Activated T-cell treated with anti-CD3 and anti-CD28 coated beads for 48 hours (primary cell): ENCODE data around the gene KRI1.
A peak's percentile ranks its signal among the peaks of the same experiment; 100 is the strongest.
"Not testable (repeated sequence)": the region's sequence is repeated elsewhere in the genome, so short reads cannot be mapped to it uniquely, and the experiment has no call there.

ENCODE experiments used
- DNase-seq: peaks from one replicate; pipeline ENCODE4 v3.0.0-alpha.2; 2020; ENCODE audit warnings: low read depth

KRI1 gene

DNA sequence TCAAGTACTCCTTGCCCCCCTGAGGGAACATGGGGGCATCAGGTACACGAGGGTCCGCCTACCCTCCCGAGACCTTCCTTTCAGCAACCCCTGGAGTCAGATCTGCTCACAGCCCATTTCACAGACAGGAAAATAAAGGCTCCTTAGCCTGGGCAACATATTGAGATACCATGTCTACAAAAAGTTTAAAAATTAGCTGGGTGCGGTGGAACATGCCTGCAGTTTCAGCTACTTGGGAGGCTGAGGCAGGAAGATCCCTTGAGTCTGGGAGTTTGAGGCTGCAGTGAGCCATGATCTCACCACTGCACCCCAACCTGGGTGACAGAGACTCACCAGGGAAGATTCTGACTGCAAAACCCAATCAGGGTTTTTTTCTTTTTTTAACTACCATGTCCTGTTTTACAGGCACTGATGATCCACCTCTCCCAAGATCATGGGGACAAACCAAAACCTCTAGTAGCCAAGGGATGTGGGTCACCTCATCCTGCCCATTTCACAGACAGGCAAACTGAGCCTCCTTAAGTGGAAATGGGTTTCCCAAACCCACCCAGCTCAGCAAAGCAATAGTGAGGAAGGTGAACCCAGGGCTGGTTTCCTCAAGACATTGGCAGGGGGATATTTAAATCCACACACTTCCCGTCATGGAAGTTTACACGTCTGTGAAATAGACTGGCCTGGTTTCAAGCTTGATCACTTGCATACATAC is 9.4 kb upstream of the KRI1 start:
- DNase-seq, result no peak

DNA sequence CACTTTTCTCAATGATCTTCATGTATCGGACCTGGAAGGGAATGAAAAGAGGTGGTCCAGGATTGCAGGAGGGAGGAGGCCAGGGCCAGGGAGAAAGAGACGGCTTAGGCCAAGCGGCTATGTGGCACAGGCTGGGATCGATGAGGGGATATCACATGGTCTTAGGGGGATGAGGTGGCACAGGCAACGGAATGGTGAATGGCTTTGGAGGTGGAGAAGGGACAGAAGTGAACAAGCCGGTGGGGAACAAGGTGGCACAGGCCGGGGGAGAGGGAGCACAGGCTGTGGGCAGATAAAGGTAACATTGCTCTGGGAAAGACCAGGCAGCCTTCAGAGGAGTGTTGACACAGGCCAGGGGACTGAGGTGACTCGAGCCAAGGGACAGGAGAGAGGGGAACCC is 8.7 kb upstream of the KRI1 start:
- DNase-seq, result no peak

DNA sequence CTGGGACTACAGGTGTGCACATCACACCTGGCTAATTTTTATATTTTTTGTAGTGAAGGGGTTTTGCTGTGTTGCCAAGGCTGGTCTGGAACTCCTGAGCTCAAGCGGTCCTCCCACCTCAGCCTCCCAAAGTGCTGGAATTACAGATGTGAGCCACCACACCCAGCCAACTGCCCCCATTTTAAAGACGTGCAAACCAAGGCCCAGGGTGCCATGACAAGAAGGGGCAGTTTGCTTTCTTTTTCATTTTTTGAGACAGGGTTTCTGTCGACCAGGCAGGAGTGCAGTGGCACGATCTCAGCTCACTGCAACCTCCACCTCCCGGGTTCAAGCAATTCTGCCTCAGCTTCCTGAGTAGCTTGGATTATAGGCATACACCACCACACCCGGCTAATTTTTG is 8.0 kb upstream of the KRI1 start:
- not testable (repeated sequence) for DNase-seq

DNA sequence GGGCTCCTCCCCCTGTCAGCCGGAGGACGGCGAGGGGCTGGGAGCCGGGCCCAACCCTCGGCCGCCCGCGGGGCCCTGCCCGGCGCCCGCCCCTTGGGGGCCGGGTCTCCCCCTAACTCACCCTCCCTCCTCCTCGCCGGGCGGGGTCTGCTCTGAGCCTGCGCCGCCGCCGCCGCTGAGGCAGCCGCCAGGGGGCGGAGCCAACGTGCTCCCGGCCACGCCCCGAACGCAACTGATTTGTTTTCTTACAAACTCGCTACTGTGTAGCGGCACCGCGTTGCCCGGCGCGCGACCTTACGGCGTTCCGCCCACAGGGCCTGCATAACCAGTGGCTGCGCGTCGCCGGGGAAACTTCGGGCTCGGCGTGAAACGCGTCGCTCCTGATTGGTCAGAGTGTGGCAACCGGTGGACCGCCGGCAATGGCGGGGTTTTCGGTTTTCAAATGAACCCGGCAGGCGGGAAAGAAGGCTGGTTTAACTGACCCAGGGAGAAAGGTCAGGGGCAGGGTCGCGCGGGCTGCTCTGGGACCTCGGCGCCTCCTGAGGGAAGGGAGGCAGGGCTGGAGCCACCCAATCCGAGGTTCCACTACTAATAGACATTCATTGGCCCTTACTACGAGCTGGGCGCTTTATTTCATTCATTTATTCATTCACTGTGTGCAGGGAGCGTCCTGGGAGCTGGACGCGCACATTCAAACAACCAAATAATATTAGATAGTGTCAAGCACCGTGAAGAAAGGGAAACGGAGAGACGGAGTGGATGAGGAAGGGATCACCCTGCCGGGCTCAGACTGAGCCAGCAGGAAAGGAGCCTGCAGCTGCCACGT is 3.2 kb upstream of the KRI1 start, which contains the start of gene CDKN2D:
Gene CDKN2D, minus strand, starts transcription at position 154 of the 826 bp plus-strand sequence. CDS start 326 bp downstream, outside the sequence.
- DNase-seq, result peak; percentile 100

DNA sequence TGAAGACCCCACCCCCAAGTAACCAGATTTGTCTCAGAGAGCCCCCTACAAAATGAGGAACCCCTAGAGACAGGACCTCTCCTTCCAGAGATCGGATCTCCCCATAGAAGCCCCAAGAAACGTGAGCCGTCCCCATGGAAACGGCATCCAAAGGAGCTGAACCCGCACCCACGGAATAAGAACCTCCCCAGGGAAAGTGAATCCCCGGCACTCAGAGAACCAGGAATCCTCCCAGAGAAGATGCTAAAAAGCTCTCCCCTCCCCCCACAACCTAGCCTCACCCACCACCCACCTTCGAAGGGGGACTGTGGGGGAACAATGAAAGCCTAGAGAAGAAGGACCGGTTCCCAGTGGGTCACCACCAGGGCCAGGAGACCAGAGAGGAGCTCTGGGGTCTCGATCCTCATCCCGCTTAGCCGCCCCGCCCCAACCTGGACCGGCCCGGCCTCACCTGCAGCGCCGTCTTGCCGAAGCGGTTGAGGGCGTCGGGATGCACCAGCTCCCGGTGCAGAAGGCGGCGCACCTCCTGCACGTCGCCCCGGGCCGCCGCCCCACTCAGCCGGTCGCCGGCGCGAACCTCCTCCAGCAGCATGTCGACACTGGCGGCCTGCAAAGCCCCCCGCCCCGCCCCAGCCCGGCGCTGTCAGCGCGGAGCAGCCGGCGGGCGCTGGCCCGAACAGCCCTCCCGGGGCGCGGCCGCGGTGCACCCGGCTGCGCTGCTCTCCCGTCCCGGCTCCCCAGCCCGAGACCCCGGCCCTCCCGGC is 2.4 kb upstream of the KRI1 start:
- DNase-seq, result peak; percentile 64

DNA sequence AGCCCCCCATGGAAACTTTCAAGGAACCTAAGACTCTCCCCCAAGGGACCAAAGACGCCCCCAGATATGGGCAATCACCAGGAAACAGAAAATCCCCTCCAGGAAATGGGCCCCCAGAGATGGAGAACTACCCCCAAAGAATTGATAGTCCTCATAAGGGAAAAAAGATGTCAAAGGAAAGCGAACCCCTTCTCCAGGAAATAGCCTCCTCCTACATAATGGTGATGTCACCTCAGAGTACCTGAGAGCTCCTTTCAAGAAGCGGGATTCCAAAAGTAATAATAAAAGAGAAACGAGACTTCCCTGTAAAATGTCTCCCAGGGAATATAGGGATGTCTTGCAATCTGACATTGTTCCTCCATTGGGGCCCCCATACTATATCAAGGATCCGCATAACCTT is 1.8 kb upstream of the KRI1 start:
- no peak for DNase-seq

DNA sequence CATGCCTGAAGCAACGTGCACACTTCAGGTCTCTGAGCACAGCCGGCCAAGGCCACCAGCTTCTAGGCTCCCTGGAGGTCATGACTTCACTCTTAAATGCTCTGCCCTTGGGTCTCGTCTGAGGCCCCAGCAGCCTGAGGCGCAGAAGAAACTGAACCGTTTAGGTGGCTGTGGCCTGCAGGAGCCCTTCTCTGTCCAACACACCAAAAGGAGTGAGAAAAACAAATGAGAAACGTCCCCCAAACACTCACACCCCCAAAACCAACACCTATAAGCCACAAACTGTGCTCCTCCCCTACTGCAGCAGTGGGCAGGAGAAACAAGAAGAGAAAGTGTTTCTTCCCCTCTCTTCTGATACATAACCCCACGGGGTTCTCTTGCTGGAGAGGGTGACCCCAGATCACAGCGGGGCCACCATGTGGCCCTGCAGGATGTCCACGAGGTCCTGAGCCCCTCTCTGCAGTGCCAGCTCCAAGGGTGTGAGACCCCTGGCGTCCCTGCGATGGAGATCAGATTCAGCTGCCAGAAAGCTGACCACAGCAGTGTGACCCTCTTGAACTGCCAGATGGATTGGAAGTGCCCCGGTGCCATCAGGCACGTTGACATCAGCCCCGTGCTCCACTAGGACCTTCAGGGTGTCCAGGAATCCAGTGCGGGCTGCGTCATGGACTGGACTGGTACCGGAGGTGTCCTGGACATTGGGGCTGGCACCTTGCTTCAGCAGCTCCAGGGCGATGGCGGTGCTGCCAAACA is 1.0 kb upstream of the KRI1 start:
- peak; percentile 52 for DNase-seq

DNA sequence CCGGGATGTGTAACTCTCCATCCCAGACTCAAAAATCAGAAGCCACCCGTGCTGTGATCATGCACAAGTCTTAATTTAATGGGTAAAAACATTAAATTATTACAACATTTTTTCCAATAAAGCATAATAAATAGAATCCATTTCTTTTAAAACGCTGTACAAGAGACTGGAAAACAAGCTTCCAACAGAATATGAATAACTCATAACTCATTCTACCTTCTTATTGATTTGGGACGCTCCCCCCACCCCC is 523 bp upstream of the KRI1 start:
- DNase-seq, result no peak

DNA sequence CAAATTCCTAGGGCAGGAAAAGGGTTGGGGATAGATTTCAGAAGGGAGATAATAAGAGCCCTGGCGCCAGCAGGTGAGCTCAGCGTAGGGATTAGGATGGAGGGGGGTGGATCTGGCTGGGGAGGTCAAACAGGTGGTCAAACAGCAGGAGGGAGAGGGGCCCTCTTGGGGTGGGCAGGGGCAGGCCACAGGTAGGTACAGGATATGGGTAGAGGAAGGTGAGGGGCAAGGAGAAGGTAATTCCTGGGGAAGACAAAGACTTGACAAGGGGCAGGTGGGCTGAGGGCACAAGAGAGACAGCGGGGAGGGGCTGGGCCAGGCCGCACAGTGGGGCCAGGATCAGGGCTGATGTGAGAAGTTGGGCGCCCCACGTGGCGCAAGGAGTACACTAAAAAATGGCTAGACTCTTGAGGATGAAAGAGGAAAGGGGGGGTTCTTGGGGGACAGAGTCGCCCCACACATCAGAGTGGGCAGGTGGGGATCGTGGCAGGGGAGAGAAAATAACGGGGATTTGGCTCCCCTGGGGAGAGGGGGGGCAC is 713 bp downstream of the KRI1 start:
- DNase-seq, result peak; percentile 52

DNA sequence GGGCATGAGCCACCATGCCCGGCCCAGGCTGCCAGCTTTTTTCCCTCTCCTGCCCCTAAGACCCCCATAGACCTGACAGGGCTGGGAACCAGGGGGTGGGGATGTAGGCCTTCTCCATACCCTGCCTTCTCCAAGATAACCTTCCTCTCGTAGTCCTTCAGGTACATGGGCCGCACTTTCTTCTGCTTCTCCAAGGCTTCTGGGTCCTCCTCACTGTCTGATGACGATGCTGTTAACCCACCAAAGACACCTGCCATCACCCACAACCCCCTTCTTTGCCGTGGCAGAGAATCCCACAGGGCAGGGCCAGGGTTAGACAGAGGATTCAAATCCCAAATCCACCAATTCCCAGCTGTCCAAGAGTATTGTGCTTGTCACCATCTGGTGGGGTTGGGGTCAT is 3.2 kb downstream of the KRI1 start:
- DNase-seq, result no peak

DNA sequence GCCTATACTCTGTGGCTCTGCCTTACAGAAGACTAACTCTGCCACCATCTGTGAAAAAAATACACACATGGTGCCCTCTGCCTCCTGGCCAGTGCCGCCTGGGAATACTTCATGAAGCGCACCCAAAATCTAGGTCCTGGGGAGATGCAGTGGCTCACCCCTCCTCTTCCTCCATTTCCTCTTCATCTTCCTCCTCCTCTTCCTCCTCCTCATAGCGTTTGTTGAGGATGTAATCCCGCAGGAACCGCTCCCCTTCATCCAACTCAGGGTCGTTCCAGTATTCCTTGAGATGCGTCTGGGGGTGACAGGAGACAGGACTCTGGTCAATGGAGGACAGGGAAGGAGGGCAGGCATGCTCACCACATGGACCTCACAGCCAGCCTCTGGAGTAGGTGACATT is 5.7 kb downstream of the KRI1 start:
- no peak for DNase-seq

DNA sequence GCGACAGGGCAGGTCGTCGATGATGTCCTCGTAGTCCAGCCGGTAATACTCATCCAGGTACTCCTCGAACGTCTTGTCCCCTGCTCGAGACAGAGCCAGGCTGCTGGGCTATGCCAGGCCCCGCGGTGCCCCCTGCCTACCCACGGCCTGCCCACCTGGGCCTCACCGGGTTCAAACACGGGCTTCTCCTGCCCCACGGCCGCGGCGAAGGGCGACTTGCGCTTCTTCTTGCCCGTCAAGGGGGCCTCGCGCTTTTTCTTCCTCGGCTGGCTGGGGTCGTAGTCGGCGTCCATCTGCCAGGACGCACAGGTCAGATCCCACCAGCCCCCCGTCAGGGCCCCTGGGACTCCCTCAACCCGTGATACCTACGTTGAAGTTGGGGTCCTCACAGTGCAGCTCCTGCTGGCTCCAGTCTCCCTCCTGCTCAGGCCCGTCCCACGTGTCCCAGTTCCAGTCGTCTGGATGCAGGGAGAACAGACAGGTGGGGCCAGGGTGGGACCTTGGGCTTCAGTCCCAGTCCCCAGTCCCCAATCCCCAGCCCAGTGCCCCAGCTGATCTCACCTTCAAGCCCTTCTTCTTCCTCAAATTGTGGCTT is 8.1 kb downstream of the KRI1 start:
- no peak for DNase-seq

DNA sequence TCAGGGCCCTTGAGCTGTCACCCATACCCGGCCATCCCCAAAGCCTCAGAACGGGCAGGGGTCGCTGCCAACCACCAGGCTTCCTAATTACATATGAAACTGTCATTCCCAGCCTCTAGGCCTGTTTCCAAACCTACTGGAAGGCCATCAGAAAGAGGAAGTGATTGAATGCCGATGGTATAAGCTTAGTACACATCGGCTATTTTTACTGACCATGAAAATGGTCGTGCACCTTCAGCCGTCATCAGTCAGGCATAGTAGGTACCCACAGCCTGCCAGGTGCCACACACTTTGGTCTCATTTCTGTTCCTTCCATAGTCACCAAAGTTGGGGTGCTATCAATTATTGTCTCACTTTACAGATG is 10.2 kb downstream of the KRI1 start:
- DNase-seq, result no peak

DNA sequence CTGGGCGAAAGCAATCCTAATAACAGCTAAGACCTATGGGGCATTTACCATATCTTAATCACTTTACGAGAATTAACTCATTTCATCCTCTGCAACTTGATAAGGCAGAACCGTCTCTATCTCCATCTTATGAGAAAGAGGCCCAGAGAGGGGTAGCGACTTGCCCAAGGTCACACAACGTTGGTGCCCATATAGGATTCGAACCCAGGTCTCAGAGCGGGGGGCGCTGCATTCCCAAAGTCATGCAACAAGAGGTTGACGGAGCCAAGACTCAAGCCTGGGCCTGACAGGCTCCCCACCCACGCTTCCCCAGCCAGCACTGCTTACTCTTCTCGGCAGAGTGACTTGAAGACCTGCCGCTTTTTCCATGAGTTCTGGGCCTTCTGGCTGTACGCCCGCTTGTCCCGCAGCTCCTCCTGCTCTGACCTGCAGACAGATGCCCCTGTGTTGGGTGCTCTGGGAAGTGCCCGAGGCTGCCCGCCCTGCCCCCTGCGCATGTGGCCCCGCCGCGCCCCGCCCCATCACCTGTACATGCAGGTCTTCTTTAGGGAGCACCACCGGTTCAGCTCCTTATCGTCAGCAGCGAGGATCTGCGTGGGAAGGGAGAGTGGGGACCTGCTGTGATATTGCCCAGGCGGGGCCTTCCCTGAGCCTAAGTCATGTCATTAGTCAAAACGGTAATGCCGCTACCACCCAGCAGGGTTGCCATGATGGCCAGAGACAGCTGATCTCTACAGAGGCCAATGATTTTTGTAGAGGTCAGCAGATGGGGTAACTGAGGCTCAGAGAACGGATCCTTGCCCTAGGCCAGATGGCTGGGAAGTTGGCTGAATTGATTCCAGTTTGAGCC is 10.8 kb downstream of the KRI1 start:
- DNase-seq, result no peak

DNA sequence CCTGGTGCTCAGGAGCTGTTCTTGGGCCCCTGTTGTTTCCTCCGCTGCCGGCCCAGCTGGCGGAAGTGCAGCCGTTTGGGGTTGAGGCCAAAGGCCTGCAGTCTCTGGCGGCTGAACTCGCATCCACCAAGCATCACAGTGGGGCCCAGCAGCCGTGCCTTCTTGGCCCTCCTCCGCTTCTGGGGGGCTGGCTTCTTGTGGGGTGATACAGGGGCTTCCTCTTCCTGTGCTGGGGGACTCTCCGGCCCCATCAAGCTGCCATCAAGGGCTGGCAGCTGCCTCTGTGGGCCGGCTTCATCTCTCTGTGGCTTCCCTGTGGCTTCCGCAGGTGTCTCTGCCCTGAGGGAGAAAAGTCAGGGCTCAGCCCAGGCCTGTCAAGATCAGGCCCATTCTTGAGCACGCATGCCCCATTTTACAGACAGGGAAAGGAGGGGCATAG is 11.8 kb downstream of the KRI1 start:
- DNase-seq, result no peak

DNA sequence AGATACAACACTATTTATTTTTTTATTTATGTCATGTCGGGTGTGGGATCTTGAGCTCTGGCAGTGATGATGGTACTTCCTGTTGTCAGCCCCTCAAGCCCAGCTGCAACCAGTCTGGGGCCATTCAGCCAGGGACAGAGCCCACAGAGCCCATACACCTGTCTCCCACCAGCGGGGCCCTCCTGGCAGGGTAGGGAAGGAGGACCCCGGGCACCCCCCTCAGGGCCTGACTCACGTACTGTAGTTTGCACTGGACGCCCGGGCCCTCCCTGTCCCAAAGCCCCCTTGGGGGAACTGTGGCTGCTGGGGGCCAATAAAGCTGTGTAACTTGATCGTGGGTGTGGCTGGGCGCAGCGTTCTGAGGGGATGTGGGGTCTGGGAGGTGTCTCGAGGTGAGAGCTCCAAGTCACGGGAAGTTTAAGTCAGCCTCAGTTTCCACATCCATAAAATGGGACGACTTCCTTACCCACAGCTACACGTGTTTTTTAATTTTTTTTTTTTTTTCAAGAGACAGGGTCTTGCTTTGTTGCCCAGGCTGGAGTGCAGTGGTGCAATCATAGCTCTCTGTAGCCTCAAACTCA is 12.6 kb downstream of the KRI1 start:
- DNase-seq, result no peak

DNA sequence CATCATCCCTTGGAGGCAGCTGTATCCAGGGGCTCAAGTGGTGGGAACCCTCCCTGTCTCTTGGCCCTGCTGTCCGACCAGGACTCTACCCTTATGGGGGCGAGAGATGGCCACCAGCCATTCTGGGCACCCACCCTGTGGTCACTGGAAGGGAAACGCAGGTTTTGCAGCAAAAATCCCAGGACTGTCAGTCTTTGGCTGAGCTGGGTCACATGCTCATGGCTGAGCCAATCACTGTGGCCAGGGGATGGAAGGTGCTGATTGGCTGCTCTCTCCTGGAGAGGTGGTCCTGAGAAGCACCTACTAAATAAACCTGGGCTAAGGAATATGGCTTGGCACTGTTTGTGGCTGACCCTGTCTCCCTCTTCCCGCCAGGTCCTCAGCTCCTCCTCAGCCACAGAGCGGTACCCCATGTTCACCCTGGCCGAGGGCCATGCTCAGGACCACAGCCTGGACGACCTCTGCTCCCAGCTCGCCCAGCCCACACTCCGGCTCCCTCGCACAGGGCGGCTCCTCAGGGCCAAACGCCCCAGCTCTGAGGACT is 13.2 kb downstream of the KRI1 start:
- DNase-seq, result no peak

DNA sequence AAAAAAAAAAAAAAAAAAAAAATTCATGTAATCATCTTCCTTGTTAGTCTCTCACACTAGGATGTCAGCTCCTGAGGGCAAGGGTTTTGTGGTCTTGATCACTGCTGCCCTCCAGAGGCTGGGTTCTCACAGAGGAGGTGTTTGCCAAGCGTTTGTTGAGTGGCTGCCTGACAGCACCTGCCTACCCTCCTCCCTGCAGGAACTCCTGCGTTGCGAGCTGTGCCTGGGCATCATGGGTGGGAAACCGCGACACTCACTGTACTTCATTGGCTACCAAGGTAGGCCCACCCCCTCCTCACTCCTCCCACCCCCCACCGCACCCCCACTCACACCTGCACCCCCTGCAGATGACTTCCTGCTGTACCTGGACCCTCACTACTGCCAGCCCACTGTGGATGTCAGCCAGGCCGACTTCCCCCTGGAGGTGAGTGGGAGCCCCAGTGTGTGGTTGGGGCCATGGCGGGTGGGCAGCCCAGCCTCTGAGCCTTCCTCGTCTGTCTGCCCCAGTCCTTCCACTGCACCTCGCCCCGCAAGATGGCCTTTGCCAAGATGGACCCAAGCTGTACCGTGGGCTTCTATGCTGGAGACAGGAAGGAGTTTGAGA is 14.0 kb downstream of the KRI1 start:
- no peak for DNase-seq

DNA sequence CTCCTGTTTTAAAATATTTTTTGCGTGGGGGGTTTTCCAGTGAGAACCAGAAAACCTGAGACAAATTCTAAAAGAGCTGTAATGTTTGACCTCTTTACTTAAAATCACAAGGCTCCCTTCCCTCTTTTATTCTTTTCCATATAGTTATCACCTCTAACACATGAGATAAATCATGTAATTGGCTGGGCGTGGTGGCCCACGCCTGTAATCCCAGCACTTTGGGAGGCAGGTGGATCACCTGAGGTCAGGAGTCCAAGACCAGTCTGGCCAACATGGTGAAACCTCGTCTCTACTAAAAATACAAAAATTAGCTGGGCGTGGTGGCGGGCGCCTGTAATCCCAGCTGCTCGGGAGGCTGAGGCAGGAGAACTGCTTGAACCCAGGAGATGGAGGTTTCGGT is 14.8 kb downstream of the KRI1 start:
- DNase-seq, result not testable (repeated sequence)

DNA sequence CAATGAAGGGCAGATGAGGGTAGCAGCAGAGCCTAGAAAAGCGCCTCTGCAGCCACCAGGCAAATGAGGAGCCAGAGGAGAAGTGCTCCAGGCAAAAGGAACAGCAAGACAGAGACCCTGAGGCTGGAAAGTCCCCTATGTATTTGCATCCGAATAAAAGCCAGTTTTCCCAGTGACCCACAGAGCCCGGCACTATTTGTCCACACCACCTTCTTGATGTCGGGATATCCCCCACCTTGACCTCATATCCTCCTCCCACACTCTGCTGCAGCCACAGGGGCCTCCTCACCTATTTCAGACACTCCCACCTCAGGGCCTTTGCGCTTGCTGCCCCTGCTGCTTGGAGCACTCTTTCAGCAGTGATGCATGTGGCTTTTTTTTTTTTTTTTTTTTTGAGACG is 15.5 kb downstream of the KRI1 start:
- DNase-seq, result no peak
